ENCODE measurements around the gene C2orf49. TPM values are rescaled to one million over a fixed set of nuclear protein-coding genes. Genes with fewer than 3 reads are reported as not detected.

The C2orf49 gene
- total RNA-seq, 1 experiment from 2014 or later, result 20.0 TPM

DNA sequence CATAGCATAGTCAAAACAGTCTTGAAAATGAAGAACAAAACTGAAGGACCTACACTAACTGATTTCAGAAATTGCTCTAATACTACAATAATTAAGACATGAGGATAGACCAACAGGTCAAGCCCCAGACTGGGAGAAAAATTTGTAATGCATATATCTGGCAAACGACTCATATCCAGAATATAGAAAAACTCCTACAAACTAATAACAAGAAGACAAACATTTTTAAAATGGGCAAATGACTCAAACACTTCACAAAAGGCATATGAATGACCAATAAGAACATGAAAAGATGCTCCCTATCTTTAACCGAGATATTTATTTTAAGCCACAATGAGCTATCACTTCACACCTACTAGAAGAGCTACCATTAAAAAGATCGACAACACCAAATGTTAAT is 22.0 kb upstream of the C2orf49 start:
- Histone ChIP-seq H3K27me3 (ENCODE audit: control insufficient read depth, insufficient read depth, low read length) (no peaks in the 10 kb centered on the region), H3K4me3 (ENCODE audit: low read depth in 2 of 2, low read length in 2 of 2) (no peak overlapping the region), H3K4me1 (ENCODE audit: control insufficient read depth, insufficient read depth, low read length) (no peaks in the 10 kb centered on the region), H3K9me3 (ENCODE audit: control insufficient read depth, insufficient read depth, low read depth, low read length) (no peaks in the 10 kb centered on the region), H3K27ac (ENCODE audit: low read length) (no peak overlapping the region), H3K36me3 (ENCODE audit: control insufficient read depth, insufficient read depth, low read length) (no peaks in the 10 kb centered on the region)
- TF ChIP-seq, protein P1, sequence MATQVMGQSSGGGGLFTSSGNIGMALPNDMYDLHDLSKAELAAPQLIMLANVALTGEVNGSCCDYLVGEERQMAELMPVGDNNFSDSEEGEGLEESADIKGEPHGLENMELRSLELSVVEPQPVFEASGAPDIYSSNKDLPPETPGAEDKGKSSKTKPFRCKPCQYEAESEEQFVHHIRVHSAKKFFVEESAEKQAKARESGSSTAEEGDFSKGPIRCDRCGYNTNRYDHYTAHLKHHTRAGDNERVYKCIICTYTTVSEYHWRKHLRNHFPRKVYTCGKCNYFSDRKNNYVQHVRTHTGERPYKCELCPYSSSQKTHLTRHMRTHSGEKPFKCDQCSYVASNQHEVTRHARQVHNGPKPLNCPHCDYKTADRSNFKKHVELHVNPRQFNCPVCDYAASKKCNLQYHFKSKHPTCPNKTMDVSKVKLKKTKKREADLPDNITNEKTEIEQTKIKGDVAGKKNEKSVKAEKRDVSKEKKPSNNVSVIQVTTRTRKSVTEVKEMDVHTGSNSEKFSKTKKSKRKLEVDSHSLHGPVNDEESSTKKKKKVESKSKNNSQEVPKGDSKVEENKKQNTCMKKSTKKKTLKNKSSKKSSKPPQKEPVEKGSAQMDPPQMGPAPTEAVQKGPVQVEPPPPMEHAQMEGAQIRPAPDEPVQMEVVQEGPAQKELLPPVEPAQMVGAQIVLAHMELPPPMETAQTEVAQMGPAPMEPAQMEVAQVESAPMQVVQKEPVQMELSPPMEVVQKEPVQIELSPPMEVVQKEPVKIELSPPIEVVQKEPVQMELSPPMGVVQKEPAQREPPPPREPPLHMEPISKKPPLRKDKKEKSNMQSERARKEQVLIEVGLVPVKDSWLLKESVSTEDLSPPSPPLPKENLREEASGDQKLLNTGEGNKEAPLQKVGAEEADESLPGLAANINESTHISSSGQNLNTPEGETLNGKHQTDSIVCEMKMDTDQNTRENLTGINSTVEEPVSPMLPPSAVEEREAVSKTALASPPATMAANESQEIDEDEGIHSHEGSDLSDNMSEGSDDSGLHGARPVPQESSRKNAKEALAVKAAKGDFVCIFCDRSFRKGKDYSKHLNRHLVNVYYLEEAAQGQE (IDR thresholded peaks at IDR 0.05; ENCODE audit: insufficient read depth in 1 of 2, low read depth in 2 of 2, low read length in 1 of 2), result no peak
- no peak for TF ChIP-seq SIN3A (IDR thresholded peaks at IDR 0.05; ENCODE audit: borderline replicate concordance, insufficient read depth, low read depth, low read length)
- TF ChIP-seq TCF7L2 (IDR thresholded peaks at IDR 0.05; ENCODE audit: low read depth, low read length), result no peak
- TF ChIP-seq, protein P2, sequence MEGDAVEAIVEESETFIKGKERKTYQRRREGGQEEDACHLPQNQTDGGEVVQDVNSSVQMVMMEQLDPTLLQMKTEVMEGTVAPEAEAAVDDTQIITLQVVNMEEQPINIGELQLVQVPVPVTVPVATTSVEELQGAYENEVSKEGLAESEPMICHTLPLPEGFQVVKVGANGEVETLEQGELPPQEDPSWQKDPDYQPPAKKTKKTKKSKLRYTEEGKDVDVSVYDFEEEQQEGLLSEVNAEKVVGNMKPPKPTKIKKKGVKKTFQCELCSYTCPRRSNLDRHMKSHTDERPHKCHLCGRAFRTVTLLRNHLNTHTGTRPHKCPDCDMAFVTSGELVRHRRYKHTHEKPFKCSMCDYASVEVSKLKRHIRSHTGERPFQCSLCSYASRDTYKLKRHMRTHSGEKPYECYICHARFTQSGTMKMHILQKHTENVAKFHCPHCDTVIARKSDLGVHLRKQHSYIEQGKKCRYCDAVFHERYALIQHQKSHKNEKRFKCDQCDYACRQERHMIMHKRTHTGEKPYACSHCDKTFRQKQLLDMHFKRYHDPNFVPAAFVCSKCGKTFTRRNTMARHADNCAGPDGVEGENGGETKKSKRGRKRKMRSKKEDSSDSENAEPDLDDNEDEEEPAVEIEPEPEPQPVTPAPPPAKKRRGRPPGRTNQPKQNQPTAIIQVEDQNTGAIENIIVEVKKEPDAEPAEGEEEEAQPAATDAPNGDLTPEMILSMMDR (IDR thresholded peaks at IDR 0.05), result no peak
- TF ChIP-seq POLR2AphosphoS5 (IDR thresholded peaks at IDR 0.05; ENCODE audit: low read depth, low read length), result no peak
- intact Hi-C loops (cut with micrococcal nuclease; ENCODE audit: unreplicated experiment), result no loop called here
- no peak for ATAC-seq
- CTCF ChIA-PET, result no interaction called here
- POLR2A ChIA-PET, result no interaction called here
- no peak for DNase-seq (ENCODE audit: low read depth, low spot score)
- in situ Hi-C loops (cut with HindIII; ENCODE audit: low pct_unique_long_range_greater_than_20kb, low sequenced_read_pairs), result no loop called here
- no TSS peak for BruUV-seq (replicated peaks)

DNA sequence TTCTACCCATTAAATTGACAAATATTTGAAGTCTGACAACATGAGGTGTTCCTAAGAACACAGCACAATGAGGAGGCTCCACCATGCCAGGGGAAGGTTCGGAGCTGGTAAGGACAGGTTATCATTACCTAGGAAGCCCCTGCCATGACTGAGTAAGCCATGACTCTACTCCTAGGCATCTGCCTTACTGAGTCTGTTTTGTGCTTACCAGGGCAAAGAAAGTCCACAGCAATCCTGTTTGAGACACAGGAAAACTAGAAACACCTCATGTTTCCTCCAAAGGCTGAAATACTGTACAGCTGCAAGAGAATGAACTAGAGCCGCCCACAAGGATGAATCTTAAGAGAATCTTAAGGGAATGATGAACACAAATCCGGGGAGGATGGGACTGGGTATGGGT is 19.4 kb upstream of the C2orf49 start:
- ATAC-seq, result 0 out of 2 replicates have a peak, but pooled peaks have one; percentile 32
- TF ChIP-seq POLR2AphosphoS5 (IDR thresholded peaks at IDR 0.05; ENCODE audit: low read depth, low read length), result no peak
- TF ChIP-seq, protein P2 (IDR thresholded peaks at IDR 0.05), result no peak
- CTCF ChIA-PET, result no interaction called here
- intact Hi-C loops (cut with micrococcal nuclease; ENCODE audit: unreplicated experiment) (no loop called here), in situ Hi-C loops (cut with HindIII; ENCODE audit: low pct_unique_long_range_greater_than_20kb, low sequenced_read_pairs) (no loop called here)
- Histone ChIP-seq H3K9me3 (ENCODE audit: control insufficient read depth, insufficient read depth, low read depth, low read length) (no peaks in the 10 kb centered on the region), H3K4me3 (ENCODE audit: low read depth in 2 of 2, low read length in 2 of 2) (no peak overlapping the region), H3K27me3 (ENCODE audit: control insufficient read depth, insufficient read depth, low read length) (no peaks in the 10 kb centered on the region), H3K36me3 (ENCODE audit: control insufficient read depth, insufficient read depth, low read length) (no peaks in the 10 kb centered on the region), H3K27ac (ENCODE audit: low read length) (no peak overlapping the region), H3K4me1 (ENCODE audit: control insufficient read depth, insufficient read depth, low read length) (peaks cover 5% of the 10 kb centered on the region; the same call in 1 of the 2 replicates)
- POLR2A ChIA-PET, result no interaction called here
- no peak for DNase-seq (ENCODE audit: low read depth, low spot score)
- BruUV-seq (replicated peaks), result no TSS peak

Measured in Panc1 (cell line).